ENCODE data around the gene LLCFC1. TPM values are rescaled to one million over a fixed set of nuclear protein-coding genes. Genes with fewer than 3 reads are reported as not detected.
"Not testable (repeated sequence)": the region's sequence is repeated elsewhere in the genome, so short reads cannot be mapped to it uniquely, and the experiment has no call there.

Gene LLCFC1
- total RNA-seq, 1 donor from 2014 or later = not detected

DNA sequence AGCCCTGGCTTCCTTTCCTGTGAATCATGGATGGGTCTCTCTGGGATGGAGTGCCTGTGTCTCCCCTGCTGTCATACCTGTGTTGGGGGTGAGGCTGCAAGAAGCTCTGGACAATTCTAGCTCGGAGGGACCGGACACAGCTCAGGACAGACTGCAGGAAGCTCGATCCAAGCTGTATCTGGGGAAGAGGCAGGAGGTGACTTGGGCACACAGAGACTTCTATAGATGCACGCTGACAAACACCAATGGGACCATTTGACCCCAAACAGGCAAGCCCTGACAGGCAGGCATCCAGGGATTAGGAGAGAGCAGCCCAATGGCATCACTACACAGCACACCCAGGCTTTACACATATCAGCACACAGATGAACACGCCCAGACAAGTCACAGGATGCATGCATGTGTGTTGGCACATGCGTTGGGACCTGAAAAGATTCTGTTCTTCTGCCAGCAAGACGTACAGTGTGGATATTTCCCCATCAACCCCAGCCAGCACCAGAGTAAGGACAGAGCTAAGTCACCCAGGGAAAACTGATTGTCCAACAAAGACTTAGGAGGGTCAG, 4.5 kb downstream of the LLCFC1 start:
- peak; percentile 98 for ATAC-seq

GRCh38 chr7:142945001-142945400, 5.7 kb downstream of the LLCFC1 start:
- no peak for ATAC-seq

GRCh38 chr7:142948603-142949002, 9.3 kb downstream of the LLCFC1 start:
- ATAC-seq = no peak

DNA sequence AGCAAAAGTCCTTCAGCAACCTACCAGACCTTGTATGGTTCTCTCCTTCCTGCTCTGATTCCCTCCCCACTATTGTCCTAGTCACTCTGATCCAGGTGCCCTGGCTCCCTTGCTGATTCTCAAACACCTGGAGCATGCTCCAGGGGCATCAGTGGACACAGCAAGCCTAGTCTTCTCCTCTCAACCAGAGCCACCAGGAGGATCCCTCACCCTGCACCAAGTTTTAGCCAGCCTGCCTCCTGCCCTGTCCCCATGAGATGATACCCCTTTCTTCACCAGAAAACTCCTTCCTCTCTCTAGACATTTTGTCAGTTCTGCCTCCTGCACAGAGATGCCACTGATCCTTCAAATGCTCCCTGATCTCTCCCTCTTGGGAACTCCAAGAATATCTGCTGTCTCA, 11.0 kb downstream of the LLCFC1 start:
- no peak for ATAC-seq

DNA sequence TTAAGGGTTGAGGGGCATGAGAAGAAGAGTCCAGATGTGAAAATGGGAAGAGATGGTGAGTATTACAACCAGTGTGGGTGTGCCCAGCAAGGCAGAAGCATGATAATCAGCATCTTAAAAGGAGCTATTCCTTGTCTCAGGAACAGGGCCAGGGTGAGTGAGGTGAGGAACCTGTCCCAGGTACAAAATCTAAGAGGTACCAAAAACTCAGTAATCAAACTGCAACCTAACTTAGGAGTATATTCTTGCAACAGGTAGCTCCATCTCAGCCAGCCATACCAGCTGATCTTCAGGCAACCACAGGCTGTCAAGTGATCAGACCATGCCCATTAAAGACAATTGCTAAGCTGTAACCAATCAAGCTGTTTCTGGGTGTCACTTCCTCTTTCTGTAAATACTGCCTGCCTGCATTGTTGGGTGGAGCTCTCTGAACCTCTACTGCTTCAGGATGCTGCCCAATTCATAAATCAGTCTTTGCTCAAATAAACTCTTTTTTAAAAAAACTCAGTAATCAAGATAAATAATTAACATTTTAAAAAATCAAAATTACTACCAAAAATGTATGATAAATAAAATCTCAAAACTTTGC, 15.5 kb downstream of the LLCFC1 start:
- no peak for ATAC-seq

DNA sequence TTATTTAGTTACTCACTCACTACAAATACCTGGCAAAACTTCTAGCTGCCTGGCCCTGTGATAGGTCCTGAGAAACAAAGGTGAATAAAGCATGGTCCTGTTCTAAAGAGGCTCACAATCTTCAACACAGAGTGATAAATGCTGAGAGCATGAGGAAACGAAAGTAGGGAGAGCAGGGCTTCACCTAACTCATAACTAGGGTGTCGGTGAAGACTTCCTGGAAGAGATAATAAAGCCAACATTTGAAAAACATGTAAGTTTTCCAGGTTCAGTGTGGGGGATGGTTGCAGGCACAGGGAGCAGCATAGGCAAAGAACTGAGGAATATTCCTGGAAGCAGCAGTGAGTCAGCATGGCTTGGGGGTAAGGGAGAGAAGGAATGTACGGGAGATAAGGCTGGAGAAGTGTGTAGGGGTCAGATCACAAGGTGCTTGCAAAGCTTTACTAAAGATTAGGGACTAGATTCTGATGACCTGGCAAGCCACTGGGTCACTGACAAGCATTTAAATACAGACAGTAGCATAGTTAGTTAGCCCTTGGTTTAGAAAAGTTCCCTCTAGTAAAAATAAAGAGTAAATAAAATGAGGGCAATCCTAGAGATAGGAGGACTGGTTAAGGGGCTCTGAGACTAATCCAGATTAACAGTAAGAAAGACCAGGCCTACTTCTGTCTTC, 17.8 kb downstream of the LLCFC1 start:
- peak; percentile 69 for ATAC-seq

DNA sequence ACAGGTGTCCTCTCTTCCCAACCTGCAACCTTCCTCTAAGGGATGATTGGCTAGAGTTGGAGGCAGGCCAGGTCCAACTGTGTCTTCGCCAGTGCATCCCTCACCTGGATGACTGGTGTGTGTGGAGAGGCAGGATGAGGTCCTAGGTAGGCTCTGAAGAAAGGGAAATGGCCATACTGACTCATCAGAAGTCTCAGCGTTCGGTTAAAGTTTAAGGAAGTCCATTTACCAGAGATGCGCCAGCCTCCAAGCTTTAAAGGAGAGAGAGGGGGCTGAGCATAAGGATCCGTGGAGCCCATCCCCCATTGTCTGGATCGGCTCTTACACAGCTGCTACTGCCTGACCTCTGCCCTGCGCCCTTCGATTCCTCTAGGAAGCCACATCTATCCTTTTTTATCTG, 18.4 kb downstream of the LLCFC1 start:
- no peak for ATAC-seq

DNA sequence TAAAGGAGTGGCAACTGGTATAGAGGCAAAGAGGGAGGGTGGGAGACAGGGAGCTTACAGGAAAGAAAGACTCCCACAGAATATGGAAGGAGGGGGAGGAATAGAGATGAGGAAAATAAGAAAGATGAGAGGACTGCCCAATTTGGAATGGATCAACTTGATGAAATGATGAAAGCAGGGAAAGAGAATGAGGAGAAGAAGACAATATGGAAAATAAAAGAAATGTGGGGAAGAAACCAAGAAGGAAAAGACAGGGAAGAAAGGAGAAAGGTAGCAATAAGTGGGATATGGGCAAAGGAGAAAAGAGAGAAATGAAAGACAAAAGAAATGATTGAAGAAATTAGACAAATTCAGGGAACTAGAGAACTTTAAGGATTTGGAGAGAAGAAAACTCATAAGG, 19.9 kb downstream of the LLCFC1 start:
- no peak for ATAC-seq

DNA sequence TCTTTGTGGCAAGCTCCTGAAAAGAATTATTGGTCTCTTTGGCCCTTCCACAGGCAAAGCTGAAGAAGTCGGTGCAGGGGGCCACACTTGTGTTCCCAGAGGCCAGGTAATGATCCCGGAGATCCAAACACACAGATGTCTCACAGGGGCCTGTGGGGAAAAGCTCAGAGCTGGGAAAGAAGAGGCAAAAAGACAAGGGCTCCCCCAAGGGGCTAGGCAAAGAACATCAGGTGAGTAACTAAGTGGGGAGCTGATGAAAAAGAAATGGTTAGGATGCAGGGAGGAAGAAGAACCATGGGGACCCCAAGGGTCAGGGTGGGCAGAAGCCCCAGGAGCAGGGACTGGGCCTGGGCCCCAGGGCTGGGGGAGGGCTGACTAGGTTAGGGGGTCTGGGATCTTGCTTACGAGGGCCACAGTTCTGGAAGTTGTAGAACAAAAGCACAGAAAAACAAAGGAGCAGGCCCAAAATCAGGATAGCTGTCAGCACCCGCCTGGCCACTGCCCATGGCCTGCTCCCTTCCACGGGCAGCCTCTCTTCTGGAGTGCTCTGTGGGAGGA, 21.8 kb downstream of the LLCFC1 start:
- ATAC-seq = peak; percentile 29

DNA sequence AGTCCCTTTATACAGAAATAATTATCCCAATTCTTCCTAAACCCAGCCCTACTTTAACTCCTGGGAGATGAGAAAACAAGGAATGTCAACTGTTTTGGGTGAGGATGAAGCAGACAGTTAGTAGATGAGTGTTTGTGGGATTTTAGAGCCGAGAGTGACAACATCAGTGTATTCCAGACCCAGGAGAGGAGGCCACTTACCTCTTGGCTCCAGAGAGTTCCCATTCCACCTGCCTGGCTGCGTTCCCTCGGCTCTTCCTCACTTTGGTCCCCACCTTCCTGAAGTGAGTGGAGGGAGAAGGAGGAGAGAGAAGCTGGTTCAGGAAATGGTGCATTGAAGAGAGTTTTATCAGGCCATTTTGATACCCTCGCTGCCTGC, 22.3 kb downstream of the LLCFC1 start:
- no peak for ATAC-seq

DNA sequence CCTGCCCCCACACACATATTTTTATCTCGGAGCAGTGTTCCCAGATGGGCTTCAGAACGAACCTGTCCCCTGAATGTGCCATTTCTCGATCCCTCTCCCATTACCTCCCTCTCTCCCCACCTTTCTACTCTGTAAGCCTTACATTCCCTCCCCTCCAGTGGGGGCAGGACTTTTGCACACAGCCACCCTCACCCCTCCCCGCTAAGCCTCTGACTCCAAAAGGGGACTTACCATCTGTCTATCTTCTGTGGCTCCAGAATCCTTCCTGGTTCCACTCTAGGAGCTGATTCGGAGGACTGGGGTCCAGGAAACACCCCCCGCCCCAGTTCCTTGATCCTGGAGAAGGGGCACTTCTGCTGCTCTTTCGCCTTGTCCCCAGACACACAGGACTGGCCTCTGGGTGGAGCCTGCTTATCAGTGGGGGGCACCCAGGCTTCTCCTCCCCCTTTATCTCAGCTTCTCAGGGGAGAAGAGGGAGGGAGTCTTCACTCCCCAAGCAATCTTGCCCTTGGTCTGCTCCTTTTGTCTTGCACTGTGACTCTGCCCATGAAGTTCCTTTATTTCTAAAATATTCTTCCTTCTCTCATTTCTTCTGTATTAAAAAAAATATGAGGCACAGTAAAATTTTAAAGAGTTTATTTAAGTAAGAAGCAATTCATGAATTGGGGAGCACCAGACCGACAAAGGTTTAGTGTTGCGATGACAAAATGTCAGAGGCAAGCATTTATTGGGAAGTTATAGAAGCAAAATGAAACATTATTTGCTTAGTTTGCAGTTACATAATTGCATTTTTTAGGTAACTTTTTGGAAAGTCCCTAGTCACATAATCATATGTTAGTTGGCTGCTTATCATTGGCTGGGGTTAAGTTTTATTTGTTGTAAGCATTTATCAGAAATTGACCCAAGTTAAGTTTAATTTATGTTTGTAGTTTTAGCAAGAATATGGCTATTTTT, 23.0 kb downstream of the LLCFC1 start, which contains the start of gene KEL:
Gene KEL (minus strand): TSS at position 391 of the 954 bp plus-strand sequence. CDS start 157 bp downstream, at position 234.
- no peak for ATAC-seq

DNA sequence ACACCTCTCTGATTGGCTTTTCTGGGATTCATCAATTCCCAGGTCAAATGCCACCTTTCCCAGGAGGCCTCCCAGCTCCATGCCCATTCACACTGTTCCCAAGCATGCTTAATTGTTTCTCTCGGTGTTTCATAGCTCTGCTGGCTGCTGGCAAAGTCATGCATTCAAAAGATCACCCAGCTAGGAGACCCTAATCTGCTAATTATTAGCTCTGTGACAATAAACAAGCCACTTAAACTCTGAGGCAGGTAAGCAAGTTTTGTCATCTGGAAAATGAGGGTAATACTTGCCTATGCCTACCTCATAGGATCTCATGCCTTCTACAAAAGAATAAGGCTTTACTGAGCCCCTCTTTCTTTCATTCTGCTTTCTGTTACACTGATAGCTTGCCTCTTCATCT, 23.7 kb downstream of the LLCFC1 start:
- ATAC-seq = no peak

DNA sequence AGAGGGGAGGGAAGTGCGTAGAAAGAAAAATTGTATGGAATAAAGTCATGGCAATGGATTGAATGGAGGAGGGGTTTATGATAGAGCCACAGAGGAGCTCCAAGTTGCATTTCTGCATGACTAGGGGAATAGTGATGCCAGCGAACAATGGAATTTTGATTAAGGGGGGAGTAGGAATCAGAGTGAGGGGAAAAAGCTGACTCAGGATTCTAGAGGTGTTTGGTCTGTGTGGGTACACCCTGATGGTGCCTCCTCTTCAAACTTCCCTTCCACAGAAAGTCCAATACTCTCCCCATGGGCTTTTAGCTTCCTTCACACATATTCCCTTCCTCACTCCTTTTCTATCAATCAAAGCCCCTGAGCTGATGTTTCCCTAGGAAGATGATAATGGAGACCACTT, 24.7 kb downstream of the LLCFC1 start:
- no peak for ATAC-seq

- no peak for ATAC-seq
These were observed 25.4 kb downstream of the LLCFC1 start for GRCh38 chr7:142964502-142965246.

GRCh38 chr7:142968229-142968628, 28.9 kb downstream of the LLCFC1 start:
- no peak for ATAC-seq

DNA sequence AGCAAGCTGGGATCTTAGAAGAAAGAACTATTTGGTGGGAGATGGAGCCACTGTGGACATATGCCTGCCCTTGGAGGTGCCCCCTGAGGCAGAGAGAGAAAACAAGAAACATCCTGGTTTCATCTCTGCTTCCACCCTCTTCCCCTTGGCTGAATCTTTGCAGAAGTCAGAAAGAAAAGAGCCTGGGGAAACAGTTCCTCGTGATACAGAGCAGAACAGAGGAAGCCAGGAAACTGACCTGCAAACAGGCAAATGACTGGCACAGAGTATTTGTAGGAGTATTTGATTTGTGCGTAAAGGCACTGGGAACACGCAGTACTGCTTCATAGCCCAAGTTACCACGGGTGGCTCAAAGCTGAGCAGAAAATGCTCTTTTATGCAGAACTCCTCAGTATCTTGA, 29.9 kb downstream of the LLCFC1 start:
- ATAC-seq = no peak

- no peak for ATAC-seq
These were observed 35.3 kb downstream of the LLCFC1 start for GRCh38 chr7:142974626-142975025.

- ATAC-seq = not testable (repeated sequence)
These were observed 39.1 kb downstream of the LLCFC1 start for GRCh38 chr7:142978402-142978801.

GRCh38 chr7:142983825-142984224, 44.5 kb downstream of the LLCFC1 start:
- ATAC-seq = no peak

DNA sequence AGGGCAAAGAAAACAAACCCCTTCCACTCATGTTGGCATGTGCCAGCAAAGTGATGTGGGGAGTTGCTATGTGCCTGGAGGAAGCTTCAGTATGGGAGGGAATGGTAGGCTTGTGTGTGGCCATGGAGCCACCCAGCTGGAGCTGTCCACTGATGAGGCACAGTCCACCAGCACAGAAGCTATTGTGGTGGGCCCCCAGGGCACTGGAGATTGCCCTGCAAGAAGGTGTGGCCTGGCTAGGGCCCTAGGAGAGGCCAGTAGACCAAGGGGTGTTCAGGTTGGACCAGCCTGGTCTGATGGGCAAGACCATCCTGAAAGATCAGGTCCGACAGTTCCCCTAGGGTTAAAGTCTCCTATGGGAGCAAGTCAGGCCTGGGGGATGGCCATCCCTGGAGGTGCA, 45.0 kb downstream of the LLCFC1 start:
- ATAC-seq = no peak
